ENCODE results near the gene SPATA24. TPM values are rescaled to one million over a fixed set of nuclear protein-coding genes. Genes with fewer than 3 reads are reported as not detected.

The SPATA24 gene
- total RNA-seq, 1 donor from 2014 or later, result 4.8 TPM

DNA sequence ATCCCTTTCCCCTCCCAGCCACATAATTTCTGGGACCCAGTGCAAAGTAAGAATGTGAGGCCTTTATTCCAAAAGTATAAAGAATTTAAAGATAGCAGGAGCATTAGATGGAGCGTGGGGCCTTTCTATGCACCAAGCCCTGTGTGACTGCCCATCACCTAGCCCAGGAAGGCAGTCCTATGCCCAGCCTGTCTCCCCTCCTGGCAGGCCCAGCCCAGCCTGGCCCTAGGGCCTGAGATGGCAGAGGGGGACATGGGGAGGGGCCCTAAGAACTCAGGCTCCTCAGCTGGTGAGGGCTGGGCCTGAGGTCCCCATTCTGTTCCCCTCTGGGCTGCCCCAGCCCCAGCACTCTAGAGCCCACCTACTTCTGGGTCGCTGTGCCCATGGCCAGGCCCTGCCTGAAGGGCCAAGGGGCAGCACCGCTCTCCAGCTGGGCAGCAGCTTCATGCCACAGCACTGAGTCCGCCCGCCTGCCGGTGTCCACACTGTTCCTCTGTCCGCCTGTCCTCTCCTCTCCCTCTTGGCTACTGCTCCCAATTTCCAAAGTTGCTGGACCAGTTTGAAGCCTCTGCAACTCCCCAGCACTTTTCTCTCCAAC lies 19.8 kb downstream of the SPATA24 start:
- no peak for DNase-seq (ENCODE audit: extremely low read depth, low read depth, low spot score)

DNA sequence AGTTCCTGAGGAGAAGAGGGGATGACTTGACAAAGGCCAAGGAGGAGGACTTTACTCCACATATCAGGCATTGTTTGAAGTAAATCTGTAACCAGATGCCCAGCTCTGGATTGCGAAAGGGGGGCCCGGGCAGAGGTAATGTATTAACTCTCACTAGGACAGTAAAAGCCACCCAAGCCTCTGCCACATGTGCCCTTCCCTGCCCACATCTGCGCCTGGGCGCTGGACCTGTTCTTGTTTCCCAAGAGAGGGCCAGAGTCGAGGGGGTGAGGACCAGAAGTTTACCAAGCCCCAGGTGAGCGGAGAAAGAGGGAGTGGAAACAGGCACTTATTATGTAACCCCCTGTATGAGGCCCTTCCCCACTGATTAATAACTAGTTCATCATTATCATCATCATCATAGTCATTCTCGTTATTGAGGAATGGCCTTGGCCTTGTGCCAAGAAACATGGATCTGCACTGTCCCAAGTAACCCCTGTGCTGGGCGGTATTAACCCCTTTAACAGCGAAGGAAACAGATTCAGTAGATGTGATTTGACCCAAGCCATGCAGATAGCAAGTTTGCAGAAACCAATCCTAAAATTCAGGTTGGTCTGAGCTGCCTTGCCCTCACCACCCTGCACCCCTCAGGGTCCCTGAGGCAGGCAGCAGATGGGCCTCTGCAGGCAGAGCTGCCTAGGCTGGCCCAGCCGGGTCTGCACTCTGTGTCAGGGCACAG lies 20.5 kb downstream of the SPATA24 start, which contains the start of gene SLC23A1:
Gene SLC23A1, minus strand, starts transcription at position 23 of the 718 bp plus-strand sequence. CDS start 44 bp downstream, outside the sequence.
- DNase-seq (ENCODE audit: extremely low read depth, low read depth, low spot score), result no peak

DNA sequence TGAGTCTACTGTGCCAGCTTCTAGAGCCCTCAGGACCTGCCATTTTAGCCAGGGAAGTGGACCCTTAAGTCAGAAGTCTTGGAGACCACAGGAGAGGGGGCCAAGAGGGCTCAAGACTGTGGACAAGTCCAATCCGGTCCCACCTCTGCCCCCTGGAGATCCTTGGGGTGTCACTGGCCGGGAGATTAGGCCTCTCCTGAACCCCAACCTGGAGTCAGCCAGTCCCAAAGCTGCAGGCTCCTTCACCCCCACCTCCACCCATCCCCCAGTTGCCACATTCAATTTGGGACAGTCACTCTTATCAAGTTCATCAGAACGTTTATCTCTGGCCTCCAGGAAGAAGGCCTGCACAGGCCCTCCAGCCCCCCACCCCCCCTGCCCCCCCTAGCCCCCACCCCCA lies 21.1 kb downstream of the SPATA24 start:
- DNase-seq (ENCODE audit: extremely low read depth, low read depth, low spot score), result no peak

DNA sequence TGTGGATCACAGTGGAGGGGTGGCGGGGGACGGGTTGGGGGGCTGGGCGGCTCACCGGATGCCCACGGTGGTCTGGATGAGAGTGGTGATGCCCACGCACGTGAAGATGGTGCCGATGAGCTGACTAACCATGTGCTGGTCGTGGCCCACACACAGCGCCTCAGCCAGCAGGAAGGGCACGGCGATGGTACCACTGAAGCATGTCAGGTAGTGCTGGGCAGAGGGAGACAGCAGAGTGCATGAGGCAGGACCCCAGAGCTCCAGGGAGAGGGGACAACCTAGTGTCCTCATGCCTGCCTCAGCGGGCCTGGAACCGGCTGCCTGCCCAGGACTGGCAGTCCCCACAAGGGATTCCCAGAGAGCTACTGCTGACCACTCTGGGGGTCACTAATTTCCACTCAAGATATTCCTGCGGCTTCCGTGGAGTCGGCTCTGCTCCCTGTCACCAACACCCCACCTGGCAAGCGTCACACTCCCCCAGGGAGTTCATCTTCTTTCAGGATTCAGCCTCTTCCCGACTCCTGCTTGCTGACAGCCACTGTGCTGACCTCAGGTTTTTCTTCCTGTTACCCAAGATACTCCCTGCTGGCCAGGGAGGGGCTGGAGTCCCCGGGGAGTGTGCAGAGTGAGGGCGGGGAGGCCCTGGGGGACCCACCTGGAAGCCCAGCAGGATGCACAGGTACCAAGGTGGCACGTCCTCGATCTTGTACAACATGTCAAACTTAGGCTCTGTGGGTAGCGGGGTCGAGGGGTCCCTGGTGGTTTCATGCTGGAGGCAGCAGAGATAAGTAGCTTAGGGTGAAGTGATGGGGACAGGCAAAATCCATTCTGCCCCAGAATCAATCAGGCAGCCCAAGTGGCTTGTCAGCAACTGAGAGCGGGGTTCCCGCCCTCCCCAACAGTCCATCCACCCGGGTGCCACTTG lies 21.8 kb downstream of the SPATA24 start:
- DNase-seq (ENCODE audit: extremely low read depth, low read depth, low spot score), result no peak

DNA sequence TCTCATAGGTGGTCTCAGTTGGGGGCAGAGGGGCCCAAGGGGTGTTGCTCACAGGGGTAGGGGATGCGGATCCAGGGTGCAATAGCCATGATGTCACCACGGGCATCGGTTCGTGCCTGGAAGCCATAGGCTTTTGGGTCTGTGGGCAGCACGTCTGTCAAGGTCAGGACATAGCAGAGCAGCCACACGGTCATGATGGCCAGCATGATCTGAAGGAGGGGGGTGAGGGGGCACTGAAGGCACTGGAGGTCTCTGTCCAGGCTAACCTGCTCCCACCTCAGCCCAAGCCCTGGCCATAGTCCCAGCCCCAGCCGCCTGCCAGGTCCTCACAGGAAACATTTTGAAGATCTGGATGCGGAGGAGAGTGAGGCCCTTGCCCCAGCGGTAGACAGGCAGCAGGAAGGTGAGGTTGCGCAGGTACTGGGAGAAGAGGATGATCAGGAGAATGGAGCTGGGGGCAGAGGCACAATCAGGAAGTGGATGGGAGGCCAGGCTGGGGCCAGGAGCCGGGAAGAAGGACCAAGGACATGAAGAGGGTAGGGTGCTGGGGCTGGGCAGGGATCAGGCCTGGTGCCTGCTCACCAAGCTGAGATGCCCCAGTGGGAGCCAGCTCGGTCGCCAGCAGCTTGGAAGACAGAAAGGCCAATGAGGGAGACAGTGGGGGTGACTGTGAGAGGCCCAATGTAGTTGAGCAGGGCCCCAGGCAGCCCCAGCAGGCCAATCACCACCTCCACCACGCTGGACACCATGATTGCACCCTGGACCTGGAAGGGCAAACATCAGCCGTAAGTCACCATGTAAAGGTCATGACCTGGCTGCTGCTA lies 24.1 kb downstream of the SPATA24 start:
- no peak for DNase-seq (ENCODE audit: extremely low read depth, low read depth, low spot score)

DNA sequence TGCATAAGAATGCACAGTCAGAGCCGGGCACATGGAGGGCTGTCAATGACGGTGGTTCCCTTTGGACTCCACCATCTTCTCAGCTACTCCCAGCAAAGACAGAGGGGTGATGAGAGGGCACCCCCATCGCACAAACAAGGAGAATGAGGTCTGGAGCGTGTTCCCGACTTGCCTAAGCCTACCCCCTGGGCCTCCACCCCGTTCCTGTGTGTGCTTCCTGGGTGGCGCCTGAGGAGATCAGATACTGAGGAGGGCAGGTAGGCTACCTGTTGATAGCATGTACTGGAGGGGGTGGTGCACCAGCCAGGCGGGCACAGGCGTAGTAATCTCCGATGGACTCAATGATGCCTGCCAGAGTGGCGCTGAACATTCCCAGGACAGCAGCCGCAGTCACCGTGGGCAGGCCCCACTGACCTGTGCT lies 24.9 kb downstream of the SPATA24 start:
- no peak for DNase-seq (ENCODE audit: extremely low read depth, low read depth, low spot score)

DNA sequence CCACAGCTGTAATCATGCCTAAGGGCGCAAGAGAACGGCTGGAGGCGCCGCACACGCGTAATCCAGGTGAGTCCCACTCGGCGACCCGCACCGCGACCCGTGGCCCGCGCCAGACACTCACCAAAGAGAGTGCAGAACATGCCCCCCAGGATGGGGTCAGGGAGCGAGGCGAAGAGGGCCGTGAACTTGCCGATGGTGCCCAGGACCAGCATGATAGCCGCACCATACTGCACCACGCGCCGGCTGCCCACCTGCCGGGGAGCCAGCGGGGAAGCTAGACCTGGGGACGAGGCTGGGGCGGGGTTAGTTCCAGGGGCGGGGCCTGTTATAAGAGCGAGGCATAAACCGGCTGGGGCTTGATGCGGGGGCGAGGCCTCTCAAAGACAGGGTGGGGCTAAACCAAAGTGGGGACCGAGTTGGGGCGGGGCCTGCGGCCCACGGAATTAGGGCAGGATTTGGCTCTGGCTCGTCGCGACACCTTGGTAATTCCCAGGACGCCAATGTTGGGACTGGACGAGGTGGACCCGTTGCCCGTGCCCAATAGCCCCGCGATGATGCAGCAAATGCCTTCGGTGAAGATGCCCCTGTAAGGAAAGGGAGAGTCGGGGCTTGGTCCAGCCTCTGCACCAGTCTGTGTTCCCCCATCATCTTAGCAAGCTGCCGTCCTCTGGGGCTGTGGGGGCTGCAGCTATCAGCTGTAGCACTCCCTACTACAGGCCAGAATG lies 25.6 kb downstream of the SPATA24 start:
- no peak for DNase-seq (ENCODE audit: extremely low read depth, low read depth, low spot score)

DNA sequence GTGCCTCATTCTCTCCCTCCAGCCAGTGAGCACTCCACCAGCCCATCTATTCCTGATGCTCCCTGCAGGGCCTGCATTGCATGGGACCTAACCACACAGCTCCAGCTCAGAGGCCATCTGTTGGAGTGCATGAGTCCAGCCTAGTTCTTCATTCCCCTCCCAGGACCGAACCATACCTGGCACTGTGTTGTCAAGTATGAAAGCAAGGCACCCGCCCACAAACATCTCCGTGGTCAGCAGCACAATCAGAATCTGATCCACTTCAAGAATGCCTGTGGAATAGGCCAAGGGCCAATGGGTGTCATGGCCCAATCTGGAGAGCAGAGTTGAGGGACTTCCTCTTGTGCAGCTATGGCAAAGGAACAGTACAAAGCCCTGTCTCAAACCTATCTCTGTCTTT lies 26.7 kb downstream of the SPATA24 start:
- DNase-seq (ENCODE audit: extremely low read depth, low read depth, low spot score), result no peak

DNA sequence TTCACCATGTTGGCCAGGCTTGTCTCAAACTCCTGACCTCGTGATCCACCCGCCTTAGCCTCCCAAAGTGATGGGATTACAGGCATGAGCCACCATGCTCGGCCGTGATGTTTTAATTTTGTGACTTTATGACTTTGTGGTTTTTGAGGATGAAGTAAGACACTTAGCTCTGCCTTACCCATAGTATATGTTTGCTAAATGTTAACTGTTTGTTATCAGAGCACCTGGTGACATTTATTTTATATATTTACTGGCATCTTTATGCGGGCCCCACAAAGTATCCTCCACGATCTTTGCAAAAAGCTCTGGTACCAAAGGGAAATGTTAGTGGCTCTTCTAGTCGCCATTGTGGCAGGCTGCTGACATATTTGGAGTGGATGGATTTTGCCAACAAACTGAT lies 27.5 kb downstream of the SPATA24 start:
- DNase-seq (ENCODE audit: extremely low read depth, low read depth, low spot score), result no peak

DNA sequence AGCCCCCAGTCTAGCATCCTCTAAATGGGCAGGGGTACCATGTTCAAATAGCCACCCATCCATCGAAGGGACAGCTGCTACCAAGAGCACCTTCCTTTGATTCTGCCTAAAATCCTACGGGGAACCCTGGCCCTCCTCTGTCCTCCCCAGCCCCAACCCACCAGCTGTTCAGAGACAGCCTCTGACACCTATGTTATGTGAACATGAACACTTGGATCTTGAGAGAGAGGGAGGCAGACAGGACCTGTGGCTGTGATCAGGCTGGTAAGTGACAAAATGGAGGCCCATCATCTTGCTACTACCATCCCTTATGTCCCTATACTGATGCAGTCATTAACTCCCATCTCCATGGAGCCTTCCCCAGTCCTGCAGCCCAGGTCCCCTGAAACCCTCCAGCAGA lies 29.0 kb downstream of the SPATA24 start:
- no peak for DNase-seq (ENCODE audit: extremely low read depth, low read depth, low spot score)

DNA sequence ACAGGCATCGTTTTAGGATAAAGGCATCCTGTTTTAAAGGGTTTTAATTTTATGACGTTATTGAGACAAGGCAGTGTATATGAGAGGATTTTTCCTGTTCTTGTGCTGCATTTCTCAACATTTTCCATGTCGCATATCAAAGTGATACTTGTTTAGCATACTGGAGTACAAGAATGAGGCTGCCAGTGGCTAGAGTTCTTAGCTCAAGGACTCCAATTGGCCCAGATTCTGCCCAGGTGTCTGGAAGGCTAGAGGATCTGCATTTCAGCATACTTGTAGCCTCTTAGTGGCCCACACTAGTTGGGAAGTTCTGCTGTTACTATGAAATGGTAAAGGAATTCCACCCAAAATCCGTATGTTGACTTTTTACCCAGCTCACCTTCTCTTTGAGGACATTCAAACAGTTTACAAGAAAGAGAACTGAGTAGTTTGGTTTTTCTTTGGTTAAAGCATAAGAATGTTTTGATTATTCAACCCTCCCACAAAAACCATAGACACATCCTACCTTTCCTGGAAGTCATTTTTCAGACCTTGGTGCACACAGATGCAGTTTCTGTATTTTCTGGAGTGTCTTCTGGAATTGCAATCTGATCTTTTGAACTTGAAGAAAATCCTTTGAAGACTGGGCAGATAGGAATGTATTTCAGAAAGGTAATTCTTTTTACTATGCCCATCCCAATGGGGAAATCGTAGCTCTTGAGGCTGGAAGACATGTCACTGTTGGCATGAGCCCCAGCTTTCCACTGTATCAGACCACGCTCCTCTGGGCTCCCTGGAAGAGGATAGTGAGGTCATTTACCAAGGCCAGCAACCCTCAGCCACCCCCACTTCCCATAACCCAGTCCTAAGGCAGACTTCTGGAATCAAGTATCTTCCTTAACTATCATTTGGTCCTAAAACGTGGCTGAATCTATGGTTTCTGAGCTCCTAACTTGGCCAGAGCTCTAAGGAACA lies 32.1 kb downstream of the SPATA24 start:
- no peak for DNase-seq (ENCODE audit: extremely low read depth, low read depth, low spot score)

DNA sequence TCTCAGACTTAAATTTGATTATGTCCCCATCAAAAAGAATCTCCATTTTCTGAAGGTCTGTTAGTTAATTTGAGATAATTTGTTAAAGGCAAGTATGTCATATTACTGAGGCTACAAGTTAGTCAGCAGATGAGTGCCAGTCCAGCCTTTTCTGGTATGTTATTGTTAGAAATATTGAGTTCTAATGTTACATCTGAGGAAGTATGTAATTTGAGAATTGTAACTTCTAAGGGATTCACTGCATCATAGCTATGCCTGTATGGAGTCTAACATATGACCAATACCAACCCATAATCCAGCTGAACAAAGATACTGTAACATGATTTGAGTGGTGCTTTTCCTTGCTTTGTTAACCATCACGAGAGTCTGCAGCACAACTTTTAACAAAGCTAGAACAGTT lies 34.7 kb downstream of the SPATA24 start:
- no peak for DNase-seq (ENCODE audit: extremely low read depth, low read depth, low spot score)

DNA sequence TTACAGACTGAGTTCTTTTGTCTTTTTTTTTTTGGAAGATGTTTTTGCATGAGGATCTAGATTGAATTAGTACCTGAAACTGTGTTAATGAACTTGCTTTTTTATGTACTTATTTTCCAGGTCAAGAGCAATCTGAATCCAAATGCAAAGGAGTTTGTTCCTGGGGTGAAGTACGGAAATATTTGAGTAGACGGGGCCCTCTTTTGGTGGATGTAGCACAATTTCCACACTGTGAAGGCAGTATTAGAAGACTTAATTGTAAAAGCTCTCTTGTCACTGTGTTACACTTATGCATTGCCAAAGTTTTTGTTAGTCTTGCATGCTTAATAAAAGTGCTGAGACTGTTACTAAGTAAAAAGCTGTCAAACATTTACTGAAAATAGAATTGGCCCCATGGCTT lies 35.3 kb downstream of the SPATA24 start:
- no peak for DNase-seq (ENCODE audit: extremely low read depth, low read depth, low spot score)

DNA sequence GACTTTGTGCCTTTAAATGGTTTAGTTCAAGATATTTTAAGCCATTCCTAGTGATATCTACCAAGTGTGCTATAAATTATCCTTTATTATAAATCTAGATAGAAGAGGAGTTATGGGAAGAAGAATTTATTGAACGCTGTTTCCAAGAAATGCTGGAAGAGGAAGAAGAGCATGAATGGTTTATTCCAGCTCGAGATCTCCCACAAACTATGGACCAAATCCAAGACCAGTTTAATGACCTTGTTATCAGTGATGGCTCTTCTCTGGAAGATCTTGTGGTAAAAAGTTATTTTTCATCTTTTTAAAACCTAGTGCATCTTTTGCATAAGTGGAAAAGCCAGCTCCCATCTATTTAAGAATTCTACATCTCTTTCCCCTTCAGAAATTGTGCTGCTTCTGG lies 39.4 kb downstream of the SPATA24 start:
- DNase-seq (ENCODE audit: extremely low read depth, low read depth, low spot score), result no peak

DNA sequence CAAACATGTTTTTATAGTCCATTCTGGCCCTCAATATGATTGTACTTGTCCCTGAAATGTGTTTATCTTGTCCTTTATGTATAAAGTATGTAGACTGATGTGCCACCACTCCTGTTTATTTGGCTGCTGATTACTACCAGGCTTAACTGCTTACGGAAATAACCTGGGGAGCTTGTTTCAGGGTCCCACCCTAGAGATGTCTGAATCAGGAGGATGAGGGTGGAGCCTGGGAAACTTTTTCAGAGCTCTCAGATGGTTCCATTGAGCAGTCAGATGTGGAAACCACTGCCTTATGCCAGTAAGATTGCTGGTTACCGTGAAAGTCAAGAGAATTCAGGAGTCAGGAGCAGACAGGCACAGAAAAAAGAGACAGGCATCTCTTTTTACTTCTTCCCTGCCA lies 40.0 kb downstream of the SPATA24 start:
- DNase-seq (ENCODE audit: extremely low read depth, low read depth, low spot score), result no peak

DNA sequence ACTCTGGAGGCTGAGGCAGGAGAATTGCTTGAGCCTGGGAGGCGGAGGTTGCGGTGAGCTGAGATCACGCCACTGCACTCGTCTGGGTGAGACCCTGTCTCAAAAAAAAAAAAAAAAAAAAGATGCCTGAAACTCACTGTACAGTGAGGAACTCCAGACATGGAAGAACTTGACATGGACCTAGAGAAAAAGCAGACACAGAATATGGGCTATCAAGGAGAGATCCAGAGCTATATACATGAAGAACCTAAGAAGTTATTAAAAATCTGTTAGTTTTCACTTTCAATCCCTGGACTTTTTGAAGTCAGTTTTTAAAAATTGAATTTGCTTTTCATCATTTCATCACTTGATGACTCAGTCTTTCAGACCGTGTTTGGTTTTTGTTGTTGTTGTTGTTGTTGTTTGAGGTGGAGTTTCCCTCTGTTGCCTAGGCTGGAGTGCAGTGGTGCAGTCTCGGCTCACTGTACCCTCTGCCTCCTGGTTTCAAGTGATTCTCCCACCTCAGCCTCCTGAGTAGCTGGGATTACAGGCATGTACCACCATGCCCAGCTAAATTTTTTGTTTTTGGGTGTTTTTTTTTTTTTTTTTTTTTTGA lies 42.0 kb downstream of the SPATA24 start:
- no peak for DNase-seq (ENCODE audit: extremely low read depth, low read depth, low spot score)

DNA sequence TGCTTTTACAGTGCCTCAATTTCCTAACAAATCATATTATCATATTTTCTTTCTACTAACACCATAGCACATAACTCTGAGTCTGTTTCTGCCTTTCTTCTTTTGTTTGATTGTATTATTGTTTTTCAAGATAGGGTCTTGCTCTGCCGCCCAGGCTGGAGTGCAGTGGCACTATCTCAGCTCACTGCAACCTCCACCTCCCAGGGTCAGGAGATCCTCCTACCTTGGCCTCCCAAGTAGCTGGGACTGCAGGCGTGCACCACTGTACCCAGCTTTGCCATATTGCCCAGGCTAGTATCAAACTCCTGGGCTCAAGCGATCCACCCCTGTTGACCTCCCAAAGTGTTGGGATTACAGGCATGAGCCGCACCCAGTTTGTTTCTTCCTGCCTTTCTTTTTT lies 43.5 kb downstream of the SPATA24 start:
- DNase-seq (ENCODE audit: extremely low read depth, low read depth, low spot score), result no peak

DNA sequence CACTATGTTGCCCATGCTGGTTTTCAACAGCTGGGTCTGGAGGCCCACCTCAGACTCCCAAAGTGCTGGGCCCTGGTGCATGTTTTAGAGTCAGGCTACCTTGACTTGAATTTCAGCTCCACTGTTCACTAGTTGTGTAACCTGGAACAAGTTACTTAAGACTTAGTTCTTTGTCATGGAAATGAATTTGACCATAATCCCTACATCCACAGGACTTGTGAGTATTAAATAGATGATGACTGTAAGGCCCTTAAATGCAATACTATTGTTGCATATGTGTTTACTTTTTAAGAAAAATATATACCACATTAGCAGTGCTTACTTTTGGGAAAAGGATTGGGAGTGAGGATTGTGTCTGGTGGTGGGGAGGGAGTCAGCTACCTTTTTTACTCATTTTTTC lies 45.8 kb downstream of the SPATA24 start:
- no peak for DNase-seq (ENCODE audit: extremely low read depth, low read depth, low spot score)
